Inferior parietal cortex (tissue), 1 donor: Measurements from ENCODE around the gene TIMM22.
A peak's percentile ranks its signal among the peaks of the same experiment; 100 is the strongest.
"Not testable (repeated sequence)": the region's sequence is repeated elsewhere in the genome, so short reads cannot be mapped to it uniquely, and the experiment has no call there.

ENCODE experiments used
- DNase-seq: peaks from one replicate; pipeline ENCODE4 v3.0.0-alpha.2; 2016; ENCODE audit errors: extremely low spot score

The TIMM22 gene

GRCh38 chr17:996554-997344 lies at the start of gene TIMM22:
Gene TIMM22 (plus strand): TSS chr17:997129. CDS start chr17:997143, 14 bp downstream.
- peak; percentile 96 for DNase-seq

- DNase-seq: no peak
Measured at GRCh38 chr17:948284-948852, 48.6 kb upstream of the TIMM22 start.

GRCh38 chr17:949623-950303 lies 47.2 kb upstream of the TIMM22 start:
- no peak for DNase-seq

GRCh38 chr17:951325-952132 lies 45.4 kb upstream of the TIMM22 start:
- no peak for DNase-seq

- not testable (repeated sequence) for DNase-seq
Measured at GRCh38 chr17:952592-952991, 44.3 kb upstream of the TIMM22 start.

- DNase-seq: no peak
Measured at GRCh38 chr17:953767-954166, 43.2 kb upstream of the TIMM22 start.

- DNase-seq: no peak
Measured at GRCh38 chr17:954431-955164, 42.3 kb upstream of the TIMM22 start.

GRCh38 chr17:956905-957304 lies 40.0 kb upstream of the TIMM22 start:
- no peak for DNase-seq

- DNase-seq: no peak
Measured at GRCh38 chr17:957856-958421, 39.0 kb upstream of the TIMM22 start.

- DNase-seq: no peak
Measured at GRCh38 chr17:958712-959451, 38.0 kb upstream of the TIMM22 start.

- no peak for DNase-seq
Measured at GRCh38 chr17:962166-962565, 34.8 kb upstream of the TIMM22 start.

GRCh38 chr17:962670-963069 lies 34.3 kb upstream of the TIMM22 start:
- DNase-seq: no peak

GRCh38 chr17:964876-965275 lies 32.1 kb upstream of the TIMM22 start:
- no peak for DNase-seq

GRCh38 chr17:965311-965989 lies 31.5 kb upstream of the TIMM22 start:
- no peak for DNase-seq

- DNase-seq: no peak
Measured at GRCh38 chr17:967122-967521, 29.8 kb upstream of the TIMM22 start.

- no peak for DNase-seq
Measured at GRCh38 chr17:968812-969730, 27.9 kb upstream of the TIMM22 start.

- DNase-seq: no peak
Measured at GRCh38 chr17:969811-970355, 27.0 kb upstream of the TIMM22 start.

GRCh38 chr17:970364-970763 lies 26.6 kb upstream of the TIMM22 start:
- DNase-seq: no peak
